HAP-1 (cell line): ENCODE results near the gene CYP26B1.

ENCODE experiments used
- DNase-seq, 2 experiments: peaks; one replicate each; pipeline ENCODE4 v3.0.0-alpha.2; 2016 to 2020; ENCODE audit warnings: low spot score in 2 of 2
- H3K27me3 ChIP-seq: fragments of 250-450 bp; sonication (Bioruptor Pico); 2 replicates; pipeline ENCODE4 v1.5.1; 2020; ENCODE audit warnings: low read depth, mild to moderate bottlenecking, moderate library complexity
- H3K36me3 ChIP-seq: fragments of 250-450 bp; sonication (Bioruptor Pico); replicated peaks from 2 replicates; pipeline ENCODE4 v1.5.1; 2020; ENCODE audit warnings: mild to moderate bottlenecking
- H3K4me1 ChIP-seq: fragments of 250-450 bp; sonication (Bioruptor Pico); 2 replicates; pipeline ENCODE4 v1.5.1; 2020; ENCODE audit warnings: mild to moderate bottlenecking
- H3K4me3 ChIP-seq: fragments of 250-450 bp; sonication (Bioruptor Pico); 2 replicates; pipeline ENCODE4 v1.5.1; 2020; ENCODE audit warnings: mild to moderate bottlenecking, moderate library complexity
- H3K9me3 ChIP-seq: fragments of 250-450 bp; sonication (Bioruptor Pico); 2 replicates; pipeline ENCODE4 v1.5.1; 2020; ENCODE audit warnings: mild to moderate bottlenecking, moderate library complexity
- in situ Hi-C: fragments of 300-500 bp; cut with MboI; formaldehyde crosslinking; loops from 3 replicates; pipeline ENCODE4 v1.14.3; 2020; ENCODE audit warnings: low sequenced_read_pairs, inconsistent platforms, mixed read lengths

The CYP26B1 gene

GRCh38 chr2:72134997-72135800 is 12.5 kb downstream of the CYP26B1 start:
- no peak for DNase-seq
- H3K4me1 ChIP-seq: no peaks in the 10 kb centered on the region
- H3K27me3 ChIP-seq: no peaks in the 10 kb centered on the region
- H3K9me3 ChIP-seq: no peaks in the 10 kb centered on the region
- in situ Hi-C loops: no loop called here
- H3K36me3 ChIP-seq: peaks cover 2% of the 10 kb centered on the region; the same call in 1 of the 2 replicates
- H3K4me3 ChIP-seq: no peak overlapping the region

GRCh38 chr2:72134408-72134996 is 13.2 kb downstream of the CYP26B1 start:
- in situ Hi-C loops: no loop called here
- H3K4me1 ChIP-seq: no peaks in the 10 kb centered on the region
- peaks cover 2% of the 10 kb centered on the region; the same call in 1 of the 2 replicates for H3K36me3 ChIP-seq
- no peak overlapping the region for H3K4me3 ChIP-seq
- H3K27me3 ChIP-seq: no peaks in the 10 kb centered on the region
- no peak for DNase-seq
- H3K9me3 ChIP-seq: no peaks in the 10 kb centered on the region

GRCh38 chr2:72133721-72134407 is 13.8 kb downstream of the CYP26B1 start:
- in situ Hi-C loops: no loop called here
- no peak overlapping the region for H3K4me3 ChIP-seq
- H3K9me3 ChIP-seq: no peaks in the 10 kb centered on the region
- no peaks in the 10 kb centered on the region for H3K4me1 ChIP-seq
- peaks cover 2% of the 10 kb centered on the region; the same call in 1 of the 2 replicates for H3K36me3 ChIP-seq
- no peaks in the 10 kb centered on the region for H3K27me3 ChIP-seq
- no peak for DNase-seq

- DNase-seq: no peak
- Histone ChIP-seq H3K4me1 (no peaks in the 10 kb centered on the region), H3K36me3 (peaks cover 2% of the 10 kb centered on the region; the same call in 1 of the 2 replicates), H3K27me3 (no peaks in the 10 kb centered on the region), H3K4me3 (no peak overlapping the region), H3K9me3 (no peaks in the 10 kb centered on the region)
- in situ Hi-C loops: no loop called here
Measured at GRCh38 chr2:72132981-72133720, 14.5 kb downstream of the CYP26B1 start.

GRCh38 chr2:72131916-72132841 is 15.5 kb downstream of the CYP26B1 start:
- H3K4me1 ChIP-seq: no peaks in the 10 kb centered on the region
- peaks cover 2% of the 10 kb centered on the region; the same call in 1 of the 2 replicates for H3K36me3 ChIP-seq
- DNase-seq: no peak
- H3K4me3 ChIP-seq: no peak overlapping the region
- H3K27me3 ChIP-seq: no peaks in the 10 kb centered on the region
- in situ Hi-C loops: no loop called here
- no peaks in the 10 kb centered on the region for H3K9me3 ChIP-seq

GRCh38 chr2:72131371-72131891 is 16.2 kb downstream of the CYP26B1 start:
- Histone ChIP-seq H3K4me3 (no peak overlapping the region), H3K9me3 (no peaks in the 10 kb centered on the region), H3K4me1 (no peaks in the 10 kb centered on the region), H3K36me3 (peaks cover 2% of the 10 kb centered on the region; the same call in 1 of the 2 replicates), H3K27me3 (no peaks in the 10 kb centered on the region)
- DNase-seq: no peak
- in situ Hi-C loops: no loop called here

- Histone ChIP-seq H3K36me3 (peaks cover 2% of the 10 kb centered on the region; the same call in 1 of the 2 replicates), H3K4me3 (no peak overlapping the region), H3K27me3 (no peaks in the 10 kb centered on the region), H3K9me3 (no peaks in the 10 kb centered on the region), H3K4me1 (no peaks in the 10 kb centered on the region)
- no peak for DNase-seq
- in situ Hi-C loops: no loop called here
Measured at GRCh38 chr2:72130659-72131360, 16.9 kb downstream of the CYP26B1 start.

- in situ Hi-C loops: no loop called here
- no peak overlapping the region for H3K4me3 ChIP-seq
- DNase-seq: no peak
- no peaks in the 10 kb centered on the region for H3K9me3 ChIP-seq
- H3K27me3 ChIP-seq: no peaks in the 10 kb centered on the region
- no peaks in the 10 kb centered on the region for H3K4me1 ChIP-seq
- peaks cover 2% of the 10 kb centered on the region; the same call in 1 of the 2 replicates for H3K36me3 ChIP-seq
Measured at GRCh38 chr2:72129681-72130340, 17.9 kb downstream of the CYP26B1 start.

- H3K27me3 ChIP-seq: no peaks in the 10 kb centered on the region
- no peaks in the 10 kb centered on the region for H3K9me3 ChIP-seq
- no peak for DNase-seq
- H3K36me3 ChIP-seq: 0 out of 2 replicates have a peak, but pooled peaks cover 2% of the 10 kb centered on the region
- H3K4me1 ChIP-seq: no peaks in the 10 kb centered on the region
- in situ Hi-C loops: no loop called here
- H3K4me3 ChIP-seq: no peak overlapping the region
Measured at GRCh38 chr2:72128843-72129227, 18.8 kb downstream of the CYP26B1 start.

GRCh38 chr2:72128059-72128842 is 19.4 kb downstream of the CYP26B1 start:
- H3K9me3 ChIP-seq: no peaks in the 10 kb centered on the region
- in situ Hi-C loops: no loop called here
- no peaks in the 10 kb centered on the region for H3K4me1 ChIP-seq
- 0 out of 2 replicates have a peak, but pooled peaks cover 2% of the 10 kb centered on the region for H3K36me3 ChIP-seq
- no peaks in the 10 kb centered on the region for H3K27me3 ChIP-seq
- DNase-seq: no peak
- H3K4me3 ChIP-seq: no peak overlapping the region

GRCh38 chr2:72127401-72128058 is 20.1 kb downstream of the CYP26B1 start:
- Histone ChIP-seq H3K27me3 (no peaks in the 10 kb centered on the region), H3K4me1 (no peaks in the 10 kb centered on the region)
- in situ Hi-C loops: no loop called here

More at GRCh38 chr2:72127401-72128058, 20.1 kb downstream of the CYP26B1 start:
- no peak overlapping the region for H3K4me3 ChIP-seq
- H3K36me3 ChIP-seq: 0 out of 2 replicates have a peak, but pooled peaks cover 1% of the 10 kb centered on the region
- DNase-seq: no peak
- no peaks in the 10 kb centered on the region for H3K9me3 ChIP-seq
